NCI-H226 (cell line): ENCODE data around the gene SHTN1.

Experiments
- DNase-seq: peaks from one replicate; pipeline ENCODE4 v3.0.0-alpha.2; 2015

SHTN1 gene

DNA sequence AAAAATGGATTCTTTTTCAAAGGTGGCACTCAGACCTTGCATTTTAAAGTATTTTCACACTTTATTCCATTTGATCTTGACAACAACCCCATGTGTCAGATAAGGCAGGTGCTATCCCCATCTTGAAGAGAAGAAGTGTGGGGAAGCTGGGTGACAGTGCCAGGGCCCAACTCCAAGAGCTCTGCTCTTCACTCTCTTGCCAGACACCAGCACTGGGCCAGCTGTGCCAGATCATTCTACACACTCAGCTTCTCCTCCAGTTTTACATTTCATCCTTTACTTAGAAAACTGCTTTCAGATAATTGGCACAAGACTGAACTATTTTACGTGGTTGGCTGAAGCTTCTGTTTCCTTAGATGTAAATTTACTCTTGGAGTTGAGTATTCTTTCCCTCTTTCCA is 91.3 kb downstream of the SHTN1 start:
- DNase-seq: no peak

DNA sequence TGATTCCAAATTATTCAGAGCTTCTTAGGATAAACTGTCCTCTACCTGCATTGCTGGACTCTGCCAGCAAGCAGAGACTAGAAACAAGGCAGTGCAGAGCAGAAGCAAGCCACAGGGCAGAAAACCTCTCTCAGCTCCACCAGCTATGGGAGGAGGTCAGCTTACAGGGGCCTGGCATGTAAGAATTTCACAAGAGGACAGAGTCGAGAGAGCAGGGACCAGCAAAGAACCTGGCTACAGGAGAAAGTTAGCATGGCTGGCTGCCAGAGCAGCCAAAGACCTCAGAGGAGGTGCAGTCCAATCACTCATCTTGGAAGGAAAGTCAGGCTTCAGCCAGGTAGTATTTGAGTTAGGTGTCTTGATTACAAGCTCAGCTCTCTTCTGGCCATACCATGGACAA is 92.8 kb downstream of the SHTN1 start:
- DNase-seq: no peak

DNA sequence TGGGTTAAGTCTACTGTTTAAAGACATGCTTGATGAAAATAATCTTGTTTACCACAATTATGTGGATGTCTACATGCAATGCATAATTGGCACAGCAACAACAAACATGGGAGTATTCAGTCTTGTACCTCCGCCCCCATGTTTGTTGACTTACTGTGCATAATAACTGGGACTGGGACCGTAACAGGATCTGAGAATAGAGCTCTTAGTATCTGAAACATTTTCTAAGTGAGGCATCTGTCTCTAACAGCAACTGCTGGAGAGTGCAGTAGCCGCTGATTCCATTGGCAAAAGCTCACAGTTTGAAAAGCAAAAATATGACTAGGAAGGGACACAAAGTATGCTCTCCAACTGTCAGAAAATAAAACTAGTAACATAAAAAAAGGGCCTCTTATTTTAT is 94.1 kb downstream of the SHTN1 start:
- no peak for DNase-seq

DNA sequence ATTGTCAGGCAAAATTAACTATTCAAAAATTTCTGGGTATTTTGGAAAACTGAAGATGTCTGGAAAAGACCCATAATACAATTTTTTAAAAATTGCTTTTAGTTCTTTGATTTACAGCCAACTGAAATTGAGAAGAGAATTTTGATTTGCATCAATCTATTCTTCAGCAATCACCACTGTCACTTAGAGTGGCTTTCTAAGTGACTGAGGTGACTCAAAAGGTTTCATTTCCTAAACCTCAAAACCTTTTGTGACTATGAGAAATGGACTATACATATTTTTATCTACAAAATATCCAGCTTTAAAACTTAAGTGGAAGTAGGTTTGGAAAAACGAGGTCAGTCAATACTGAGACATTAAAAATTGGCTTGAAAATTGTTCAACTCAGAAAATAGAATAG is 95.7 kb downstream of the SHTN1 start:
- no peak for DNase-seq

DNA sequence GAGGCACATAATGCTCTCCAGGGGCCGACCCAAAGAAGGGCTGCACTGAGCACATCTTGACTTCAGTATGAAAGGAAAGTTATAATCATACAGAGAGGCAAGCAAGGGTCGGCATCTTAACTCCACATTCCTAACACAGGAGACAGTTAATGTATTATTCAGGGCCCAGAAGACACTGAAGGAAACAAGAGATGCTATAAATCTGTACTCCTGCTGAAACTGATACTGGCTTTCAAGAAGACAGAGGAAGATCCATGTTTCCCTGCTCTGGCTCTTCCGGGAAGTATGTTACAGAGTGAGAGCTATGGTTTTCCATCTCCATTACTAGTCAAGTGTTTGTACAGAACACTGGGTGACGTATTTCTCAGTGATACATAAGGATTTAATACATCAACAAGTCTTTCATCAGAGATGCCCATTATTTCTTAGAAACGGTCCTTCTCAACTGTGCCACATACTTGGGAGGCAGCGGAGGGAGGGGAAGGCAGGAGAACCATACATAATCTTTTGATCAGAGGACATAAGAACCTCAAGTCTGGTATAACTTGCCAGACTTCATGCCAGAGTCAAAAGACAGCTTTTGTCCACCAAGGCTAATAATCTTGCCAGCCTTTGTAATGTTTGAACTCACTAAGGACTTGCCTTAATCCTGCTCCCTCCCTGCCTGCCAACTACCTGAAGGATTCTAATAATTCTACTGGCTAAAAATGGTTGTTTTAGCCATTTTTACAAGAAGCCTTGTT is 97.6 kb downstream of the SHTN1 start:
- no peak for DNase-seq

DNA sequence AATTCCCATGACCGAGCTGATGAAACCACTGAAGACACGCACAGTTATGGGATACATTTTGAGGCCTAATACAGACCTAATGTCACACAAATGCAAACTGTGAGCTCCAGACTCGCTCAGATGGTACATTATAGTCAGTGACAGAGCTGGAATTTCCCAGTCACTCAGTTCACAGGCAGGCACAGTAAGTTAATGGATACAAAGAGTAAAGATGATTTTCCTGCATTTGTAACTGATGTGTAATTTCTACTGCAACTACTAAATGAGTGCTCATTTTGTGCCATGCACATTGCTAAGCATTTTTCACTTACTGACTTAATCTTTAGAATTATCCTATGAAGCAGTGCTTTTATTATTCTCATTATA is 99.2 kb downstream of the SHTN1 start:
- DNase-seq: no peak

DNA sequence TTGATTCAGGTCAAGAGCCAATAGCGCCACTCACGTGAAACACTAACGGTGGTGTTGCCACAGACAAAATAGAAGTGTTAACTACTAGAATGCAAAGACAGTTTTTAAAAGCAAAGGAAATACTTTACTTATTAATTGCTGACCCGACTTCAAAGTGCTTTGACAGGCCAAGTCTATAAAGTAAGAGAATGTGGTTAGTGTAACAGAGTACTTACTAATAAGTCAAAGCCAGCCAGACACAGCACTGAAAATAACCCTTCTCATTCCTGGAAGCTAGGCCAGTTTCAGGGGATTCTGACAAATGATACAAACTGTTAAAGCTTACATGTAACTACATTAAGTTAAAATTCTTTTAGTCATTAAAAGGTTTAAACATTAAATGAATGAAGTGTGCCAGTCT is 105.4 kb downstream of the SHTN1 start:
- DNase-seq: no peak

DNA sequence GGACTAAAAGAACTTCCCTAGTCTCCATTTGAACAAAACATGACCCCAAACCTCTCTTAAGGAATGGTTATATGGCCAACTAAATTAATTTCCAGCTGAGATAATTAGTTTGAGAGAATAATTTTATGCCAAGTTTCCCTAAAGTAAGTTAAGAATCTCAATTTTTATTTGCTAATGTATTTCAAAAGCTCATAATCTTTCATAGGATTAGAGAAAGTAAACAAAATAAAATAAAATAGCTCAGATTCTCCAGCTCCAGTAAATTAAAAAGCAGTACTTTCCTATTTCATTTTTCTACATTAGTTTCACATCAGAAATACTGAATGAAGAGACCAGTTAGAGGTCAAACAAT is 111.3 kb downstream of the SHTN1 start:
- no peak for DNase-seq

DNA sequence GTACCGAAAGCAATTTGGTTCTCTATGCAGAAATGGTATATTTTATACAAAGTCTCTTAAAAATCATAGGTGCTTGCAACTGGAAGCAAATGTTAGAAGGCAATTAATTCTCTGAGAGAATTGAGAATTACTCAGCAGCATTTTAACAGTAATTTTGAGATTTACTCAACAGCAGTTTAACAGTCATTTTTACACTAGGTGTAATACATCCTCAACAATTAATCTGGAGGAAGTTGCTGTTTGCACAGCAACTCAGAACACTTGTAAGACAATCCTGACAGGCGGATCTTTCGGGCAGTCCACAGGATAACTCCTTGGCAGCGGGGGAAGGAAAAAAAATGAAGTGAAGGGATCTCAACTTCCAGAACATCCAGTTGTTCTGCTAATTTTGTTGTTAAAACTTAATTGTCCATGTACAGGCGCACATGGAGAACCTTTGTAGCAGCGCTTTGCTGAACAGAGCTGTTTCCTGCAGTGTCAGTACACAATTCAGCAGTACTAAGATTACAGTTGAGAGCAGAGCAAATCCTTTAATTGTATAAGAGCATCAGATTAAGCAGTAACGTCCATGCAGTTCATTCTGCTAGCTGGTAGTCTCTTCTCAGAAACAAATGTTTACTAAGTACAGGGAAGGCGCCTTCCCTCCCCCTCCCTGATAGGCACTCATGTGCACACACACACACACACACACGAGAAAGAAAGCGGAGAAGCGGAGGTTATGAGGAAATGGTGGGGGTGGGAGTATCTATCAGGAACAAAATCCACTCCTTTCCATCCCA is 111.9 kb downstream of the SHTN1 start:
- DNase-seq: no peak

DNA sequence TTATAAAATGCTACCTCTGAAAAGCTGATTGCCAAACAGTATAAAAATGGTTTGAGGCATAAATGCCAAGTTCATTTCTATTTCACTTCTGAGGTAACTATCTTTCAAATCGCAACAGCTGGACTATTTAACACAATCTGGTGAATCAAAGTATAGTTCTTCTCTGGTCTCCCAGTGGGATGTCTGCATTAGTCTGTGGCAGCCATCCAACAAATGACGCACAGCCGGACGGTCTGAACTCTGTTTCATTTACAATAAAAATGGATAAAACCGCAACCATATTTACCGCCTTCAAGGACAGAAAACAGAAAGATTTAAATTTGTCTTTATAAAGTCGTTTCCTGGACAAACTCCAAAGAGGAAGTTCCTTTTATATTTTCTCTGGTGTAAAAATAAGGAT is 113.8 kb downstream of the SHTN1 start:
- DNase-seq: no peak

DNA sequence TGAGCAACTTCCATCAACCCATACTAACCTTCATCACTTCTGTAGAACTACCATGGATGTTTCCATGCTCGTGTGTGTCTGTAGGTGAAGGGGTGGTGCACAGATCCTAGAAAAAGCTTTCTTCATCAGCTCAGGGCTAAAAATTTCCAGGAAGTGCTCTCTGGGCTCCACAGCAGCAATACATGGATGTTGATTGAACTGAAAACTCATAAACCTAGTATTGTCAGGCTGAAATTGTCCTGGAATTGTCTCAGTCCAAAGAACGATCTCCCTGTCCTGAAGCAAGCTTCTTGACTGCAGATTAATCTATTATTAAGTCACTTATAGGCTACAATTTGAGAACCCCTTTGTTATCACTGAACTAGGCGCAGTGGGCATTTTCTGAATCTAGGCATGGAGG is 115.9 kb downstream of the SHTN1 start:
- no peak for DNase-seq

DNA sequence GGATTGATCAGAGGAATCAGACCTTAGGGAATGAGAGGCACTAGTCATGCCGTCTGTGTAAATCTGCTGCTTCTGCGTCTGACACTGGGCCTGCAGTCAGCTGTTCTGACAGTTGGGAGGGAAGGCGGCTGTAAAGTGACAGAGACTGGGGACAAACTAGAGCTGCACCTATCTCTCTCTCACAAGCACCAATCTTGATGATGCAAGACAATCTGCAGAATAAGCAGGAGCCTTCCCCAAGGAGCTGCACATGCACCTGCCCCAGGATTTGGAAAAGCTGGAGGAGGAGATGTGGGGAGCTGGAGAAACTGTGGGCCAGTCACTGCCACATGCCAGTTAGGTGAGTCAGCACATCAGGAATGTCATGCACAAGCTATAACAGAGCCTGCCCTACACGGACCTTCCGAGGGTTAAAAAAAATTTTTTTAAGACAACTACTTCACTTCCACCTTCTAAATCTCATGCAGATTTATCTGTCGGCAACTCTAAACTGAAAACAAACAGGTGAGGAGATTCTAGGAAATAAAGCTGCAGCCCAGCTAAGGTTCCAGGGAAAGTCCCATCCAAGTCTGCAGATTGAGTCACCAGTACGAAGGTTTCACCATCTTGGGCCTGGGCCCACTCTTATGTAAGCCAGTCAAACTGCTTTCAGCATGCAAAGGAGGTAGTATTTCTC is 116.5 kb downstream of the SHTN1 start:
- DNase-seq: peak; percentile 86

DNA sequence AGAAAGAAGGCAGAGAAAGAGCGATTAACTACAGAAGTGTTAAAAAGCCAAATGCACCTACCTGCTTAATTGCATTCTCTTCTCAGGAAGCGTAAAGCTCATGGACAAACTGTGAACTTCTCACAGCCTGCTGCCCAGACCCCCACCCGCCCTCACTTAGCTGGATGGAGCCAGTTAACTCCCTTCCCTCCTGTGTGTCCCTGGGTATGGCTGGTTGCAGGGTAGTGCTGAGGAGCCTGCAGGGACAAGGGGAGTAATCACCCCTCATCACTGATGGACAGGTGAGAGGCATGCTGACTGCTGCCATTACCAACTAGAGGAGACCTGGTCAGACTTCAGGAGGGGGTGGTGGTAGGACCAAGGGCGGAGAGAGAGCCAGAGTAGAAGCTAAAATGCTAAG is 118.2 kb downstream of the SHTN1 start:
- no peak for DNase-seq

DNA sequence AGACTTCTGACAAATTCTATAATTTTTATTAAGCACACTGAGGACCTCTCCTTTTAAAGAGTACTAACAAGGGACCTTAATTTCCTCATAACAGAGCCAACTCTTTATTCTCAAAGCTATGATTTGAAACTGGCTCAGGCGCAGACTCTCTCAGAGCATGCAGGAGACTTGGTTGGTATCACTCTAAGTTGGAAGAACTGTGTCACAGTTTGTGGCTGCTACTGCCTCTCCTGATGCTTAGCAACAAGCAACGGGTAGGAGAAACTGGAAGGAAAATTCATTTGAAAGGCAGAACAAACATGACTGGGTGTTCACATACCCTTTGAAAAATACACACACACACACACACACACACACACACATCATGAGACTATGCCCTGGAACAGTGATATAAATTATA is 122.3 kb downstream of the SHTN1 start:
- no peak for DNase-seq

DNA sequence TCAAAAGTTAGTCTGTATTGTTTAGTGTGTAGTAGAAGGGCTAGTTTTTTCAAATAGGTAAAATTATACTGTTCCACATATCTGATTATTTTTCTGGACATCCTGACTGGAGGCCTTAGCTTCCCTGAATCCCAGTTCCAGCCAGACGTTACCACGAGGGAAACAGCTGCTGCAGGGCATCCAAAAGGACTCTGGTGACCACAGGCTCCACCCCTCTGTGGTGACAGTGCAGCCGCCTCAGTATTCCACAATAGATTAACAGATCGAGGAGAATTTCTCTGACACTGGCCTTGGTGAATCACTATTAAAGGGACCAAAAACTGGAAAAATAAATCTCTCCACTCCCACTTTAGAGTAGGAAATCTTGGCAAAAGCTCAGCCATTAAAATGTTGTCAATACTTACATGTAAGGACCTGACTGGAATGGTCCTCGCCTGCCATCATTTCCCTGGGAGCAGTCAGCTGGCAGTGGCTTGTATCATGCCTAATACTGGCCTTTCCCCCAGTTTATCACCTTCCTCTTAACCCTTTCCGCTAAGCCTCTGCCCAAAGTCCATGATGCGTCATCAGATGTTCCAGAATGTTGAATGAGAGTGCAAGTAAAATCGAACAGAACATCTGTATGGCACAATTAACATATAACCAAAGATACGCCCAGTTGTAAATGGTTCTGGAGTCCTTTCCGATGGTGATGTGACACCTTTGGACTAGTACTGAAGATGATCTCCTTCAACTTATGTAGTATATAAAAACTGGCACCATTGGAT is 124.1 kb downstream of the SHTN1 start:
- no peak for DNase-seq

DNA sequence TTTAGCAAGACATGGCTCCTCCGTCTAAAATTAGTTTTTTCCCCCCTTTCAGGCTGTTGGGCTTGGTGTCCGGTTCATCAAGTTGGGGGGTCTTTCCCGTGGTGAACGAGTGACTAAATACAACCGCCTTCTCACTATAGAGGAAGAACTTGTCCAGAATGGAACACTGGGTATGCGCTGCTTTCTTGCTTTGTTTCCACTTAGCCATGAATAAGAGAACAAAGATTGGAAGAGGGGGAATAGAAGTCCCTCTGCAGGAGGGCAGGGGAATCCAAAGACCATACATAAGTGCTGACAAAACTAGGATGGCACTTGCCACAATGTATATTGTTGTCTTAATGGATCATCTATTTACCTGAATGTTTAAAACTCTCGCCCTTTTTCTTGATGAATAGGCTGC is 125.2 kb downstream of the SHTN1 start:
- DNase-seq: no peak

DNA sequence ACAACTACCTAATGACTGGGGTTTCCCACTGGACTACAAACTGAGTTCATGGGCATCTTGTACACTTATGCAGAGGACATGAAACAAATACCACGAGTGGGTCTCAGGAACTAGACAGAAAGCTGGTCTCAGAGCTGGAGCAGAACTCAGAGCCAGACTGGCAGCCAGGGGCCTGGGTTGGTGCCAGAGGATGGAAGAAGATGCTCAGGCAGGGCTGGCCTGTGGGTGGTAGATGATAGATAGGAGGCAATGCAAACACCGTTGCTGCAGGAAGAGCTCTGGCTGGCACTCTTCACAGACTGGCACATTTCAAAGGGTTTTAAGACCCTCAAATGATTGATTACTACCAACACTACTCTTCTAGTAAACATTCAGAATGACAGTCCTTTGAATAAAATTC is 126.9 kb downstream of the SHTN1 start:
- no peak for DNase-seq

DNA sequence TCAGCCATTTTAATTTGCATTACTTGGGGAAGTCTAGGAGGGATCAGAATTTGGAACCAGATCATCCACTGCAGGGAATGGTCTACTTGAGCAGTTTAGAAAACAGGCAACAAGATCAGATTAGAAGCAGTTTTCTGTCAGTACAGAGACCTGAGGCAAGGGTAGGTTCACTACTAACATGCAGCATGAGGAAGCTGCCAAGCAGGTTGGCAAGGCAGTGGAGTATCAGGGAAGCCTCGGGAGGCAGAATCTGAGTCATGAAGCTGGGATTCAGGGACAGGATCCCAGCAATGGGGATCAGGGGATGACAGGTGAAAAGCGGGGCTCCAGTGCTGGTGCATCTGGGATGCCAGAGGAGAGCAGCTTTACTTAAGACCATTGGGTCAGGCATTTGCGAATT is 127.6 kb downstream of the SHTN1 start:
- no peak for DNase-seq

DNA sequence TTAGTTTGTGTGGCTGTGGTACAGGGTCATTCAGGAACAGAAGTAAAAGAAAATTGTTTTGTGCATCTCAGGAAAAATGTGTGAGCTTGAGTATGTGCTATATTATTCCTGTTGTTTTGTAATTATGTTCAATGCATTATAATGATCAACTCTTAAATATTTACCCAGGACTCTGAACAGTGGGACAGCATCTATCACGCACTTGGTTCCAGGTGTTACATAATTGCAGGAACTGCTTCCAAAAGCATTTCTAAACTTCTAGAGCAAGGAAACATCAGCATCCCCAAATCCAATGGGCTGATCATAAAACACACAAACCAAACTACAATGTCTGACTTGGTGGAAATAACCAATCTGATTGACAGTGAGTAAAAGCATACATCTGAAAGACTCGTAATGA is 129.1 kb downstream of the SHTN1 start:
- no peak for DNase-seq

DNA sequence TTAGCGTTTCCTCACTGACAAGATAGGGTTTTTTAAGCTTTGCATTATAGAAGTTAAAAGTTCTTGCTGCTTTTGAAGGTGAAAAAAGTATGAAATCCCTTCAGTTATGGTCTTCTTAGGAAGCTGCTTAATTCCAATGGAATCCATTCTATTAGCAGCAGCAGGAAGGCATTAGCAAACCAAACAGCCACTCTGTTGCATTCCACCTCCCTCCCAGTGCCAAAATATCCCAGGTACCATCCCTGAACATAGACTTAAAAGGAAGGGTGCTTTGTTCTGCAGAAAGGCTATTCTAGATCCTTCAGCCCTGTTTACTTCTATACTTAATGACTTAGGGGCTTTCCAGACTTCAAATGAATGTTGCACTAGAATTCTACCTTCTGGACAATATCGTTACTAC is 131.9 kb downstream of the SHTN1 start:
- DNase-seq: no peak

DNA sequence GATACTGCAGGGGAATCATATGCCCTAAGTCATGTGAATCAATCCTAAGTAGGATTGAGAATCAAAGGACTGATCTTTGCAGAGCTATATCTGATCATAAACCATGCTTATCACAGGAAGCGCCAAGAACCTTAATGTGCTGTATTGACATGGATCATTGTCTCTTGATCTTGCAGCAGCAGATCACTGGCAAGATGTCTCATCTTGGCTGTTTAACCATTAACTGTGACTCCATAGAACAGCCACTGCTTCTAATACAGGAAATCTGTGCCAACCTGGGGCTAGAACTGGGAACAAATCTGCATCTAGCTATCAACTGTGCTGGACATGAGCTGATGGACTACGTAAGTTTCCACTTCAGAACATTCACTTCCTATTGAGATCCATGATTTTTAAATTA is 134.0 kb downstream of the SHTN1 start:
- DNase-seq: no peak

DNA sequence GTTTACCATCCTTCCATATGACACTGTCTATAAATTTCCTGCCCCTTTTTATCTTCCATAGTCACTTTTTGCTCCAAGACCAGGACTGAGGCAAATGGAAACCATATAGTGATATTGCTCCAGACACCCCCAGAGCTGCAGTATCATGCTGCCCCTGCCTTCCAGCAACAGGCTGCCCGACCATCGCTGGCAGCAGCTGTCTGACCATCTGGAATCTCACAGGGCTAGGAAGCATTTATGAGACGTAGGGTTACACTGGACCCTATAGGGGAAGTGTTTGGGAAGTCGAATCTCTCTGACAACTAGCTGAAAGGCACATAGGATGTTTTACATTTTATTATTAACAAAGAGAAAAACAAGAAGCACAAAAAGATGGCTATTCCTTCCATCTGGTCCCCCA is 136.3 kb downstream of the SHTN1 start:
- no peak for DNase-seq

DNA sequence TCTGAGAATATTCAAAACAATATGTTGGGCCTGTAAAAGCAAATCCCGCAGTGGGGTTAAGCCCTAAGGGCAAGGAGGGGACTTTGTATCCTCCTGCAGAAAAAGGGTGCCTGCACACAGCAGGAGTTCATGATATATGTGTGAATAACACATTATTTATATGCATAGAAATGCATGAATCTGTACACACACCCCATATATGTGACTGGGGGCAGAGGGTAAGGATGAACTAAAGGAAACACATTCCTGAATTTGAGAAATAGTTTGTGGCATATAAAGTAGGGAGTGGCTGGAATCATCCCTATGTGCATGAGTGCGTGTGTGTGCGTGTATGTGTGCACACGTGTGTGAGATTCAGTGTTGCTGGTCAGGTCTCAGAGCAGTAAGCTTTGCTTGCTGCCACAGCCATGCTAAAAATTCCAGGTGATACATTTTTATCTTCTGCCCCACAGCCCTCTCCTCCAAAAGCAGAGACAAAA is 136.8 kb downstream of the SHTN1 start:
- no peak for DNase-seq
